ENCODE measurements around the gene POLR3E.
A peak's percentile ranks its signal among the peaks of the same experiment; 100 is the strongest.

The POLR3E gene

DNA sequence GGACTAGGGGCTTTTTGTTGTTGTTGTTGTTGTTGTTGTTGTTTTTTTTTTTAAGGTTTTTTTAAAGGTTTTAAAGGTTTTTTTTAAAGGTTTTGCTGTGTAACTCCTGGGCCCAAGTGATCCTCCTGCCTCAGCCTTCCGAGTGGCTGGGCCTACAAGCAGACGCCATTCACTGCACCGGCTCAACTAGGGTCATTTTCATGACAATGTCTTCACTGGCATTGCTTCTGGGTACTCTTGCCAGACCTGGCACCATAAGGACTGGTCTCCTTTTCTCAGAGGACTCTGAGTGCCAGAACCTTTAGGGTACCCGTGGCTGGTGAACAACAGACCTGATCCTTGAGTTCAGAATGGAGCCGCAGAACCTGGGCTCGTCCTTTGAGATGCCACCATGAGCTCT lies 20.4 kb downstream of the POLR3E start:
- no peak for DNase-seq

DNA sequence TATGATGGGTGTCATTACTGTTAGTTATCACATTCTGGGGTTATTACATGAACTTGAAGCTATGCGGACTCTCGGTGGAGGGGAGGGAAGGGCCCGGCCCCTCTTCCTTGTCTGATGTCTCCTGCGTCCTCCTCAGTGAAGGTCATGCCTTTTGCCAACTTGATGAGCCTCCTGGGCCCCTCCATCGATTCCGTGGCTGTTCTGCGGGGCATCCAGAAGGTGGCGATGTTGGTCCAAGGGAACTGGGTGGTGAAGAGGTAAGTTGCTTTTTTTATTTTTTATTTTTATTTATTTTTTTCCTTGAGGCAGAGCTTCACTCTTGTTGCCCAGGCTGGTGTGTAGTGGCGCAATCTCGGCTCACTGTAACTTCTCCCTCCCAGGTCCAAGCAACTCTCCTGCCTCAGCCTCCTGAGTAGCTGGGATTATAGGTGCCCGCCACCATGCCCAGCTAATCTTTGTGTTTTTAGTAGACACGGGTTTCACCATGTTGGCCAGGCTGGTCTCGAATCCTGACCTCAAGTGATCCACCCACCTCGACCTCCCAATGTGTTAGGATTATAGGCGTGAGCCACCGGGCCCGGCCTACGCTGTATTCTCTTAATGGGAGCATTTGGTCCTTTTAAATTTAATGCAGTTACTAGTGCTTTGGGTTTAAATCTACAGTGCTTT lies 21.6 kb downstream of the POLR3E start:
- DNase-seq = no peak

DNA sequence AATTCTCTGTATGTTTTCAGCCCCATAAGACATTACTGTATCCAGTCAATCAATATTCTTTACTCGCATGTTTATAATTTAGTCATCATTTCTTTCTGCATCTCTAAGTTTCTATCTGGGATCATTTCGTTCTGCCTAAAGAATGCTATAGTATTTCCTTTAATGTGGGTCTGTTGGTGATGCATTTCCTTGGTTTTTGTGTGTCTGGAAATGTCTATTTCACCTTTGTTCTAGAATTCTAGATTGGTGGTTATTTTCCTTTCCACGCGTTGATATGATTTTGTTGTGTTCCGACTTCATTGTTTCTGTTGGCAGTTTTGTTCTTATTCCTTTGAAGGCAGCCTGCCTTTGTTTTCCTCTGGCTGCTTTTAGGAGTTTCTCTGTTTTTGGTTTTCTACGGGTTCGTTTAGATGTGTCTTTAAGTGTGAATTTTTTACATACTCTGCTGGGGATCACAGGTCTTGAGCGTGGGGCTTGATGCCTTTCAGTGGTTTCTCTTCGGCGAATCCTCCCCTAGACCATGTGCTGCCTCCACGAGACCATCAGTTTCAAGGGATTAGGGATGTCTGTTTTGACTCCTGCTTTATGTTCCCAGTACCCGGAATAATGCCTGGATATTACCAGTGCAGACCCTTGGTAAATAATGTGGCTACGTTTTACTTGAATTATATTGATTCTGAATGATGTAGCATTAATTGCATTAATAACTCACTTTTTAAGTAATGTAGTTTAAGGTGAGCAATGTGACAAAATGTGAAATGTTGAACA lies 23.5 kb downstream of the POLR3E start:
- no peak for DNase-seq

DNA sequence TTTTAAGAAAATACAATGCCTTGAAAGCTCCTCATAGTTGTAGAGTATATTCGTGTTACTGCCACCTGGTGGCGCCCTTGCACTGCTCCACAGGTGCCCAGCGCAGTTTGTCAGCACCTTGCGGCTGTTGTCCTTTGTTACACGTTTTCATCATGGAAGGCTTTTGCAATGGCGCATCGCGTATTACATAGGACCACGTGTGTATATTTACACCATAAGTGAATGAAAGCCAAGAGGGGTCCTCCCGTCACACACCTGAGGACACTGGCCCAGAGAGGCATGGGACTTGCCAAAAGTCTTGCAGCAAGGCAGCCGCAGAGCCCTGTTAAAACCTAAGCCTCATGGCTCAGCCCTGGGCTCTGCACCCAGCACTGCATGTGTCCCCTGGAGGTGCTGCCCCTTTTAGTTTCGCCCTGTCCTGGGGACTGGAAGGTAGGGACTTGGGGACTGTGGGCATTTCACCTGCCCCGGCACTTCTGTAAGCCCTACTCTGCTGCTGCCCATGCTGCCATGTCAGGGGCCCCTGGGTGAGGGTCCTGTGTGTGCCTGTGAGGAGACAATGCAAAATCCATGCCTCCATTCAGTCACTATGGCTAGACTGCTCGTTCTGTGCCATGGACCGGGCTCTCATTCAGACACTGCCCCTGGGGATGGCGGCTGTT lies 24.3 kb downstream of the POLR3E start:
- DNase-seq = peak; percentile 42

DNA sequence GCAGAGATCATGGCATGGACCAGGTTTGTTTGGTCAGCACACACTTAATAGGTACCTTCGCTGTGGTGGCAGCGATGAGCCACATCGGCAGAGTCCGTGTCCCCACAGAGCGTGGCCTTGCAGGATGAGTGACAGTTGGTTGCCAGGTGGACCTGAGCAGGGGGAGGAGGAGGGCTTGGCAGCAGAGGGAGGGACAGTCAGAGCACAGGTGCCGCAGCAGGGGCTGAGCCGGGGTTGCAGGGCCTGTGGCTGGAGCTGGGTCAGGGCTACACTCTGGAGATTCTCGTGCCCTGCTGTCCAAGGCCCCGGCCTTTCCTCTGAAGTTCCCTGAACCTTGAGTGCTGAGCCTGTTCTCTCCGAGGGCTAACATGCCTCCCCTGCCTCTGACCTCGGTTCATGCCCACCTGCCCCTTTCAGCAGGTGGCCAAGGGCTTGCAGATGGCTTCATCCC lies 24.8 kb downstream of the POLR3E start:
- DNase-seq = no peak

DNA sequence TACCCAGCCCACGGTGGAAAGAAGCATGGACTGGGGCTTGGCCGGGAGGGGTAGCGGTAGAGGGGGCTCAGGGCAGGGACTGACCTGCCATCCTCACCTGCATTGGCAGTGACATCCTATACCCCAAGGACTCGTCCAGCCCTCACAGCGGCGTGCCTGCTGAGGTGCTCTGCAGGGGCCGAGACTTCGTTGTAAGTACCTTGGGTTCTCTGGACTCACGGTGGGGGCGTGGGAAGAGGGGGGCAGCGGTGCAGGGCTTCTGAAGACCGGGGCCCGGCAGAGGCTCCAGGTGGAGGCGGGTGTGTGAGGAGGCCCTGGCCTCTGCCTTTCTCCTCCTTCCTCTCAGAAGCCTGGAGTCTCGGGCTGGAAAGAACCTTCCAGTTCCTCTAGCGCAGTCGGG lies 25.5 kb downstream of the POLR3E start:
- DNase-seq = no peak

DNA sequence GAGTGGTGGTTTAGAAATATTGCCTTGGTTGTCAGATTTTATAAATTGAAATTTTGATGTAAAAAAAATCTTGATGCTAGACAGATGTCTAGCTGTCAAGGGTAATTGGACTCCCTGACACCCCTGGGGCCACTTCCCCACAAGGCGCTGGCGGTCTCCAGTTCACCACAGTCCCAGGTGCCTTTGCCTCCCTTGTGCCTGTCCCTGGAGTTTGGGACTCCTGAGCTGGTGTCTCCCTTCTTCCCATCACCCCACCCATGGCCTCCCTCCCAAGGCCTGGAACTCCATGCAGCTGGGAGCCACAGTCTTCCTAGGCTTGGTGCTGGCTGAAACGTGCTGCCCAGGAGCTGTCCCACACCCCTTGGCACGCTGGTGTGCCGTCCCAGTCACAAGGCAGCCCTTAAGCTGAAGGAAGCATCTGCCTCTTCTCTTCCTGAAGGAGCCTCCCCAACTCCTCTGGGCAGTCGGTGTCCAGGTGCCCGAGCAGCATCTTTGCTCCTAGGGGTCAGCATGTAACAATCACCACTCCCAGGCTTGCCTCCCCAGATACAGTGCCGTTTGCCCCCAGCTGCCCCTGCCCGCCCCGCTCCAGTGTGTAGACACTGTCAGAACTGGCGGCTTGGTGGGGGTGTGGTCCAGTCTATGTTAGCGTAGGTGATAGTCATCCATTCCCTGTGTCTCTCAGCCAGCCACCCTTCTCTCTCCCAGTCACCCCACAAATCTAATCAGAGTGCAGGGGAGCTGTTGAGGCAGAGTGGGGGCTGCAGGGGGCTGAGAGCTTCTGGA lies 26.2 kb downstream of the POLR3E start:
- no peak for DNase-seq

DNA sequence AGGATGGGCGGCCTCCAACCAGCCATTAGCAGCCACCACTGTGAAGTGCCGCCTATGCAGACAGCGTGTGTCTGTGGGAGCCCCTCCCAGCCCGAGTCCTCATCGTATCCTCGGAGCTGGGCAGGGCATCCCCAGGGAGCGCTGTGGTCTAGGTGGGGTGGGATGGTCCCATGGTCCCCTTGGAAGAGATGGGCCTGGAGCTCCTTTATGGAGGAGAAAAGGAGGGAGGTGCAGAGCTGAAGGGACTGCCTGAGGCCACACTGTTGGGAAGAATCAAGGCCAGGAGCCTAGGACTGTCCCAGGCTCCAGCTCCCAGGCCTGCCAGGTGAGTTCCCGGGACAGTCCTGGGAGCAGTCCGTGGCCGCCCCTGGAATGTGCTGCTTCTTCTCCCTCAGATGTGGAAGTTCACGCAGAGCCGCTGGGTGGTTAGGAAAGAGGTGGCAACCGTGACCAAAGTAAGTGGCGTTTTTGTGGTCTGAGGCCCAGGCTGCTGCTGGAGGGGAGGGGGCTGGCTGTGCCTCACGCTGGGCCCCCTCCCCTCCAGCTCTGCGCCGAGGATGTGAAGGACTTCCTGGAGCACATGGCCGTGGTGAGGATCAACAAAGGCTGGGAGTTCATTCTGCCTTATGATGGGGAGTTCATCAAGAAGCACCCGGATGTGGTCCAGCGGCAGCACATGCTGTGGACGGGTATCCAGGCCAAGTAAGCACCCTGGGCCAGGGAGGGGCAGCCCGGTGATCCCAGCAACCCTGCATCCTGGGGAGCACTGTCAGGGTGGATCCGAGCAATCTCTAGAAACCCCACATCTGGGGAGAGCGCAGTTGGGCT lies 27.0 kb downstream of the POLR3E start:
- DNase-seq = no peak

DNA sequence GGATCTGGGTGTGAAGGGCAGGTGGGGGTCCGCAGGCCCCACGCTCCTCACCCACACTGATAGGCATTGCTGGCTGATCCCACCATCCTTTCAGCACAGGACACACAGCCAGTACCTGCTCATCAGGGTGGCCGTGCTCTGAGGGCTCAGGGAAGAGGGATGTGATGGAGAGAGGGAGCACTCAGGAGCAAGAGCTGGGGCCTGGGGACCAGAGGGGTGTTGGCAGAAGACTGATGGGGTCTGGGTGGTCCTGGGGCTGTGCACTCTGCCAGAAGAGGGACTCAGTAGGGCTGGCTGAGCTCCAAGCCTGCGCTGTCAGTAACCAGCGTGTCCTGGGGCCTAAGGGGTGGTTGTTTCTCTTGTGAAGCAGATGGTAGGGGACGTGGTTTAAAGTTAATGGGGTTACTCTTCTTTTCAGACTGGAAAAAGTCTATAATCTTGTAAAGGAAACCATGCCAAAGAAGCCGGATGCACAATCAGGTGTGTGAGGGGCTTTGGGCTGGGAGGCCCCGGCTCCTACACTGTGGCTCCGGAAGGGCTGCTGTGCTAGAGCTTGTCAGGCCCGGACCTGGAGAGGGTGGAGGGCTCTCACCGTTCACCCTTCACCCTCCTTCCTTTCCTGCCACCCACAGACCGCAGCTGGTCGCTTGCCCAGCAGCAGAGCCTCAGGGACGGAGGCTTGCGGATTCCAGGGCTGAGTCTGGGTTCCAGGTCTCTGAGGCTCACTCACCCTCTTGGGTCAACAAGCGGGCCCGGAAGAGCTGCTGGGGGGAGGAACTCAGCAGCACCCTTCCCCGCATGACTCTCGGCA lies 27.8 kb downstream of the POLR3E start:
- DNase-seq = no peak

DNA sequence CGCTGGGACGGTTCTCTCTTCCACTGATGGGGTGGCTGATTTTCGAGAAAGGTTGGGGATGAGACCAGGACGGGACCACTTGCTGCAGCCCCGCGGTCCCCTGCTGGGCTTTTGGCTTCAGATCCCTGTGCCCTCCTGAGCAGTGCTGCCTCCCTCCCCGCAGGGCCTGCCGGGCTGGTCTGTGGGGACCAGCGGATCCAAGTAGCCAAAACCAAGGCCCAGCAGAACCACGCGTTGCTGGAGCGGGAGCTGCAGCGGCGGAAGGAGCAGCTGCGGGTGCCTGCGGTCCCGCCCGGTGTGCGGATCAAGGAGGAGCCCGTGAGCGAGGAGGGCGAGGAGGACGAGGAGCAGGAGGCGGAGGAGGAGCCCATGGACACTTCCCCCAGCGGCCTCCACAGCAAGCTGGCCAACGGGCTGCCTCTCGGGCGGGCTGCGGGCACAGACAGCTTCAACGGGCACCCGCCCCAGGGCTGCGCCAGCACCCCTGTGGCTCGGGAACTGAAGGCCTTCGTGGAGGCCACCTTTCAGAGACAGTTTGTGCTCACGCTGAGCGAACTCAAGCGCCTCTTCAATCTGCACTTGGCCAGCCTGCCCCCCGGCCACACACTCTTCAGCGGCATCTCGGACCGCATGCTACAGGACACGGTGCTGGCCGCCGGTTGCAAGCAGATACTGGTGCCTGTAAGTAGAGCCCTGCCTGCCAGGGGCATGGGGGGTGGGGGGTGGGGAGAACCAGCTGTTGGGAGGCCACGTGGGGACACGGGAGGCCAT lies 28.6 kb downstream of the POLR3E start:
- no peak for DNase-seq

DNA sequence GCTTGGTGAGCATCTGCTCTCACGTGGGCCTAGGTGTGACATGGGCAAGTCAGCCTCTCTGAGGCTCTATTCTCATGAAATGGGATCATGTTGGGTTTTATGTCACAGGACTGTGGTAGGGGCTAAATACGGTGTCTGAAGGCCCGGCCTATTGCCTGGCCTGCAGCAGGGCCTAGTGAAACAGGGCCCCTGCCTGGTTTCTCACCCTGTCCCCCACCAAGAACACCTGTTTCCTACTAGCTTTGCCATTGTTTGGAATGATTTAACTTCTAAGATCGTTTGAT lies 29.1 kb downstream of the POLR3E start:
- no peak for DNase-seq

DNA sequence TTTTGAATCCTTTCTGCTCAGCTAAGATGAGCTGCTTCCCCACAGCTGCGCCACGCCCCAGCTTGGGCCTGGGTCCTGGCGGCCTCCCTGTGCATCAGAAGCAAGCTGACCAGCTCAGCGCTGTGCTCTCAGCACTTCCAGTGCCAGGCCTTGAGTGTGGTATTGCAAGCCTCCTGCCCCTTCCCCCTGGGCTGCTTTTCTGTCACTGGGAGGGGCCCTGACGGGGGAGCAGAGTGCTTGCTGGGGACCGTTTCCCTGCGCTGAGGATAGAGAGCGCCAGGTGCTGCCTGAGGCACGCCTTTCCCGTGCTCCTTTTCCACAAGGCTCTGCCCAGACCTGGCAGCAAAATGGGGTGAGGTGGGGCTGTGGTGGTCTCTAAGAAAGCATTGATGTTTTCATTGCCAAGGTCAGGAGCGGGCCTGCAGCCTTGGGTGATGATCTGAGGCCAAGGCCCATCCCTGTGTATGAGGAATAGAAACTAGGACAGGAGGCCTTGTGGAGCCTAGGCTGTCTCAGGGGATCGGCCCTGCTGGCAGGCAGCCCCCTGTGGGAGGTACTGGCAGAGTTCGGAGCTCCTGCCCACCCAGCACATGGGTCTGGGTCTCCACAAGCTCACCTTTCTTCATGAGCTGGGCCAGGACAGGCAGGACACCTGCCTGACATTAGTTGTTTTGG lies 29.7 kb downstream of the POLR3E start:
- DNase-seq = no peak

DNA sequence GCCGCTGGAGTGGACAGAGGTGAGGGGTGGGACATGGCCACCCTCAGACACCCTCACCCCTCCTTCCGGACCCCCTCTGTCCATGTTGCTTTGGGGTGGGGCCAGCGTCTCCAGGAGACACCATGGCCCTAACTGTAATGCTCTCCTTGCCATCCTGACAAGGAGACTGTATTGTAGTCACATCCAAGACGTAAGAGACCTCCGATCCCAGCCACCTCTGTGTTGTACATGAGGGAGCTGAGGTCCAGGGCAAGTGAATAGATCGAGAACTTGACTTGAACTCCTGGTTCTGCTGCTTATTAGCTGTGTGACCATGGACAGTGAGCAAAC lies 30.2 kb downstream of the POLR3E start:
- DNase-seq = no peak

DNA sequence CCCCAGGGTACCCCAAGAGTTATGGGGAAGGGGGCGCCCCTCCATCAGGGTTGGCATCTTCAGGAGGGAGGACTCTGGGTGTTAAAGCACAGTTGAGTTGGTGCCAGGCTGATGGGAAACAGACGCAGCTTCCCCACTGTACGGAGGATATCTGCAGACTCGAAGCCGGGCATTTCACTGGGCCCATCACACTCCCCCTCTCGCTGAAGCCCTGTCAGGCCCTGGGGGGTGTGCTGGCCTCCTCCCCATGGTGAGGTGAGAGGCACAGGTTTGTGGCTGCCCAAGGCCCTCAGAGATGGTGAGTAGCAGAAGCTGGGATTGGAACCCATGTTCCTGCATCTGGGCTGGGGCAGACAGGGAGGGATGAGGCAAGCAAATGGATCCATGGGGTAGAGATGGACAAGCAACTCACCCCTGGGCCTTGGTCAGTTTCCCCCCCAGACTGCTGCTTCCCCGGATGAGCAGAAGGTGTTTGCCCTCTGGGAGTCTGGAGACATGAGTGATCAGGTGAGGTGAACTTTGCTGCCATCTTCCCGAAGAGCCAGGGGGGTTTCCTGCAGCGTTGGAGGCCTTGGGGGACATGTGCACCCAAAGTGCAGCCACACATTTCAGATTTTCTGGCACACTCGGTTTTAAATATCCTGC lies 31.0 kb downstream of the POLR3E start:
- no peak for DNase-seq

DNA sequence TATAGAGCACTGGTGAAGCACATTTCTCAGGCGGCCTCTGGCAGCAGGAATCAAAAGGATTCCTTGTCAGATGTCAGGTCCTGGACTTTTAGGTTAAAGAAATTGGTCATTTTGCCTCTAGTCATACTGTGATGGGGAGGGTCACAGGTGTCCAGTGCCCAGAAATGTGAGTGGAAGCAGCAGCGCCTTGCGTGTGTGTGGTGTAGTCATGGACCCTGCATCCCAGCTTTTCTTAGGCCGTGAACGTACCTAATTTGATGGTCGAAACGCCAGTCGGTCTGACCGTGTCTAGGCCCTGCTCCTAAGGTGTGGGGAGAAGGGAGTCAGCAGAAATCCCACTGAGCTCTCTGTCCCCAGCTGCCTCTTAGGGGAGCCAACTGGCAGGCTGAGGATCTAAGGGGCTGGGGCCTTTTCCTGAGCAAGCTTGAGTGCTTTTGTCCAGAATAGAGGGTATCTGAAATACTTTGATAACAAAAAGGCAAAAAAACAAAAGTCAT lies 32.0 kb downstream of the POLR3E start:
- no peak for DNase-seq

DNA sequence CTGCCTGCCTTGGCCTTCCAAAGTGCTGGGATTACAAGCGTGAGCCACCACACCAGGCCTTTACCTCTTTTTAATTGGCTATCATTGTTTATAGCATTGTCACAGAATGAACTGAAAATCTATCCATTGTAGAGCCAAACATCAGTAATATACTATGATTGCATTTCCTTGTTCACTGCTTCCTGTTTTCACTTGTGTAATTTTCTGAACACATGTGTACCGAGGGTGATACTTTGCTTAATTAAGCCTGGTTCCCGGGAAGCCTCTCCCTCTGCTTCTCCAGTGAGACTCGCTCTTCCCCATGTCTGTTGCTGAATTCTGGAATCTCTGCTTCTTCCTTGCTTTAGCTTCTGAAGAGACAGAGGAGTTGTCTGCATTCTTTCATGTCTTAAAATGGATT lies 33.1 kb downstream of the POLR3E start:
- DNase-seq = no peak

DNA sequence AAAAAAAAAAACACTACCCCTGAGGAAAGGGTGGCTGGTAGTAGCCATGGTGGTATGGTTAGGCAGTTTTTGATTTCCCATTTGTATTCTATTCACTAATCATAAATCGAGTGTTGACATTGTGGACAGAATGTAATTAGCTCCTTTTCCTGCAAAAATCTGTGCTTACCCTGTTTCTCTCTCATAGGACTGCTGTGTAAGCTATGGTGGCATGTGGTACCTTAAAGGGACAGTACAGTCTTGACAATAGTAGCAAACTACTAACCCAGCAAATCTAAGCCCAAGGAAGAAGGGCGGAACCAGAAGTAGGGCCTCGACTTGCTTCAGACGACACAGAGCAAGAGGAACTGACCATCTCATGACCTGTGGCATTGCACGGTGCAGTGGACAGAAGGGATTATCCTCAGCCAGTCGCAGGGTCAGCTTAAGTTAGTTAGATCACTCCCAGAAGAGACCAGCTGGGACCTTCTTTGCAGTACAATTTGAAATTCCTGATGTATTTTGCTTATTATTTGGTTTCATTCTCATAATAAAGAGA lies 36.3 kb downstream of the POLR3E start:
- DNase-seq = no peak

DNA sequence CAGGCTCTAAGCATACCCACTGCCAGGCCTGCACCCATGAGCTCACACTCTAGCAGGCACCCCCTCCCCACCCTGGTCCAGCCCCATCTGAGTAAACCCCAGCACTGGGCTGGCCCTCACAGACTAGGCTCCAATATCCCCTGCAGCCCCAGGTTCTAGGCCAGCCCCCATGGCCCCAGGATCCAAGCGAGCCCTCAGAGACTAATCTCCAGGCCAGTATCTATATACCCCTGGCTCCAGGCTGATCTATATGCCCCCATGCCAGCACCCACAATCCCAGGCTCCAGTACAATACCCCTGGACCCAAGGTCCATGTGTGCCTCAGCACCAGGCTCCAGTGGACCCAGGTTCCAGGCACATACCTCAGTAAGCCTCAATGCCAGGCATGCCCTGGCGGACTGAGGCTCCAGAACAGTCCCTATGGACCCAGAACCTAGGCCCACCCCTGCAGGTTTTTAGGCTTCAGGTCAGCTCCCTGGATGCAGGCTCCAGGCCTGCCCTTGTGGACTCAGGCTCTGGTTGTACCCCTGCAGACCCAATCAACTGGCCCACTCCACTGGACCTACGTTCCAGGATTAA lies 38.5 kb downstream of the POLR3E start:
- no peak for DNase-seq

DNA sequence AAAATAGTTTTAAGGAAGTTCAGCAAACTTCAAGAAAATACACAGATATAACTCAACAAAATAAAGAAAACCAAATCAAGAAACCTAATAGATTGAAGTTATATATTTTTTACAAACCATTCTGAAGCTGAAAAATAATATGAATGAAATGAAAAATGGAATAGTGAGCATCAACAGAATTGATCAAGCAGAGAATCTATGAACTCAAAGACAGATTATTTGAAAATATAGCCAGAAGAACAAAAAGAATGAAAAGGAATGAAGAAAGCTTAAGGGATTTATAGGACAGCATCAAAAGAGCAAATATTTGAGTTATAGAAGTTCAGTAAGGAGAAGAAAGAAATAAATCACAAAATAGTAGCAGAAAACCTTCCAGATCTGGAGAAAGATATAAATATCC lies 39.4 kb downstream of the POLR3E start:
- DNase-seq = no peak
